Sigmoid colon (tissue), 7 donors: Measurements from ENCODE around the gene ACAA2. TPM values are rescaled to one million over a fixed set of nuclear protein-coding genes. Genes with fewer than 3 reads are reported as not detected.

Experiments used
- DNase-seq: peaks from one replicate; pipeline ENCODE4 v3.0.0-alpha.2; 2019
- H3K27ac ChIP-seq, 4 donors: fragments of 200-600 bp; sonication (generic); one replicate each; pipeline ENCODE4 v1.5.1; 2016 to 2019; ENCODE audit warnings: mild to moderate bottlenecking in 1 of 4
- H3K27me3 ChIP-seq, 3 donors: fragments of 200-600 bp; sonication (generic); one replicate each; pipeline ENCODE4 v1.5.1; 2019; ENCODE audit warnings: mild to moderate bottlenecking in 1 of 3
- H3K36me3 ChIP-seq, 4 donors: fragments of 200-600 bp; sonication (generic); one replicate each; pipeline ENCODE4 v1.5.1; 2016 to 2019
- H3K4me1 ChIP-seq, 4 donors: fragments of 200-600 bp; sonication (generic); one replicate each; pipeline ENCODE4 v1.5.1; 2017 to 2019
- H3K4me3 ChIP-seq, 4 donors: fragments of 200-600 bp; sonication (generic); one replicate each; pipeline ENCODE4 v1.5.1; 2017 to 2019; ENCODE audit warnings: mild to moderate bottlenecking in 2 of 4, moderate library complexity in 1 of 4
- H3K9me3 ChIP-seq, 4 donors: fragments of 200-600 bp in 3 of 4; sonication (generic) in 3 of 4; one replicate each; pipeline versions ENCODE4 v1.5.1 to v1.6.1; 2013 to 2019
- EP300 ChIP-seq, 4 donors: sonication (generic); formaldehyde crosslinking; IDR thresholded peaks; one replicate each; pipeline ENCODE4 v1.6.1; 2017; ENCODE audit warnings: antibody characterized with exemption in 4 of 4
- POLR2A ChIP-seq, 2 donors: fragments of 450-650 bp; IDR thresholded peaks; one replicate each; pipeline ENCODE4 v1.6.1; 2016; ENCODE audit warnings: antibody characterized with exemption in 2 of 2, mild to moderate bottlenecking in 2 of 2, moderate library complexity in 2 of 2
- POLR2AphosphoS5 ChIP-seq, 4 donors: sonication (generic); formaldehyde crosslinking; IDR thresholded peaks; one replicate each; pipeline ENCODE4 v1.6.1; 2017; ENCODE audit warnings: antibody characterized with exemption in 4 of 4
- WGBS, 2 donors: extraction: QIAGEN DNeasy Blood & Tissue Kit; methylation state at CpG; one replicate each; pipeline ENCODE4 v1.1.7; 2013; 5-methylcytosine and 5-hydroxymethylcytosine counted together
- intact Hi-C: fragments of 100-400 bp; cut with DNase I; formaldehyde crosslinking; loops from one replicate; pipeline ENCODE4 v1.15.1; 2023
- polyA plus RNA-seq, 3 donors: library from polyadenylated mRNA; stranded (reverse); fragments of 200-250 nt; gene quantifications; one replicate each; pipeline ENCODE4 v1.2.3, GENCODE V29; 2013
- total RNA-seq, 4 donors: library from RNA; depleted of rRNA; stranded (reverse); fragments of >200 nt; gene quantifications; one replicate each; pipeline ENCODE4 v1.1.0, GENCODE V29; 2016
- TF ChIP-seq, protein P1 (sequence below), 4 experiments: fragments of 450-650 bp in 3 of 4; fragments of 200-600 bp in 1 of 4; IDR thresholded peaks; one replicate each; pipeline ENCODE4 v1.5.1; 2016 to 2019; ENCODE audit warnings: antibody characterized with exemption in 4 of 4, mild to moderate bottlenecking in 3 of 4, moderate library complexity in 2 of 4
- donor health status: healthy with polysubstance abuse.
- donor health status: Bipolar disorder and iron deficiency.
- donor health status: healthy.

ACAA2 gene
- total and polyA plus RNA-seq, 7 donors = 61.8 to 478 (median 87.7) TPM

DNA sequence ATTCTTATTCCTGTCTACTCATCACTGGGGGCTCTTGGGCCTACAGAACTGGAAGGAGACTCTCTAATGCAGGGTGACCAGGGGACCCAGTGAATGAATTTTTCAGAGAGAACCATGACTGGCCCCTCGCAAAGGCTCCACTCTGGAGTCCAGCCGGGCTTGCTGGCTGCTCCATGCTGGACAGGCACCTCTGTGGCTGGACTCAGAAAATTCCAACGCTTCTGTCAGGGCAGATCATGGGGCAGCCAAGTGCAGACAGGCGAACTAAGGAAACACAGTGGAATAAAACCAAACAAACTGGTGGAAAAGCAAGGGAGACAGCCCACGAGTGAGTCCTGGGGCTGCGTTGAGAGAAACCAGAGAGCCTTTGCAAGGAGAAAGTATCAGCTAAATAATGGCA lies 57.2 kb downstream of the ACAA2 start:
- H3K36me3 ChIP-seq = no peaks in the 10 kb centered on the region
- no peak overlapping the region for H3K4me3 ChIP-seq
- intact Hi-C loops = no loop called here
- H3K9me3 ChIP-seq = no peaks in the 10 kb centered on the region
- WGBS, 2 donors = 80 to 86% methylated on average over 6 of the region's 6 CpGs
- TF ChIP-seq, protein P1, sequence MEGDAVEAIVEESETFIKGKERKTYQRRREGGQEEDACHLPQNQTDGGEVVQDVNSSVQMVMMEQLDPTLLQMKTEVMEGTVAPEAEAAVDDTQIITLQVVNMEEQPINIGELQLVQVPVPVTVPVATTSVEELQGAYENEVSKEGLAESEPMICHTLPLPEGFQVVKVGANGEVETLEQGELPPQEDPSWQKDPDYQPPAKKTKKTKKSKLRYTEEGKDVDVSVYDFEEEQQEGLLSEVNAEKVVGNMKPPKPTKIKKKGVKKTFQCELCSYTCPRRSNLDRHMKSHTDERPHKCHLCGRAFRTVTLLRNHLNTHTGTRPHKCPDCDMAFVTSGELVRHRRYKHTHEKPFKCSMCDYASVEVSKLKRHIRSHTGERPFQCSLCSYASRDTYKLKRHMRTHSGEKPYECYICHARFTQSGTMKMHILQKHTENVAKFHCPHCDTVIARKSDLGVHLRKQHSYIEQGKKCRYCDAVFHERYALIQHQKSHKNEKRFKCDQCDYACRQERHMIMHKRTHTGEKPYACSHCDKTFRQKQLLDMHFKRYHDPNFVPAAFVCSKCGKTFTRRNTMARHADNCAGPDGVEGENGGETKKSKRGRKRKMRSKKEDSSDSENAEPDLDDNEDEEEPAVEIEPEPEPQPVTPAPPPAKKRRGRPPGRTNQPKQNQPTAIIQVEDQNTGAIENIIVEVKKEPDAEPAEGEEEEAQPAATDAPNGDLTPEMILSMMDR (IDR thresholded peaks at IDR 0.05) = no peak
- TF ChIP-seq POLR2A (IDR thresholded peaks at IDR 0.05) (no peak), POLR2AphosphoS5 (IDR thresholded peaks at IDR 0.05) (no peak), EP300 (IDR thresholded peaks at IDR 0.05) (no peak)
- no peak for DNase-seq
- H3K27me3 ChIP-seq = no peaks in the 10 kb centered on the region
- H3K27ac ChIP-seq = no peak overlapping the region
- no peaks in the 10 kb centered on the region for H3K4me1 ChIP-seq

DNA sequence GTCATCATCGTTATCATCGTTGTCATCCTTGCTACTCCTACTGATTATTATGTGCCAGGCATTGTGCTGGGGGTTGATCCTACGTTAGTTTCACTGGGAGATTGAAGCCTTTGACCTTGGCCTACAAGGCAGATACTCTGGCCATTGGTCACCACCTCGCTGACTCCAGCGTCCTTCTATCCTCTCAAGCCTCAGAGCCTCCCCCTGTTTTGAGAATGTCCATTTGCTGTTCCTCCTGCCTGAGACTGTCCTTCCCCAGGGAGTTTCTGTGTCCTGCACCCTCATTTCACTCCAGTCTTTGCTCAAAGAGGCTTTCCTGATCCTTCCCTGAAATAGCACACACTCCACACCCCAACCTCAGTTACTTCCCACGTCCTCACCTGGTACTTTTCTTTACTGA lies 57.8 kb downstream of the ACAA2 start:
- H3K27me3 ChIP-seq = no peaks in the 10 kb centered on the region
- intact Hi-C loops = no loop called here
- no peaks in the 10 kb centered on the region for H3K4me1 ChIP-seq
- WGBS, 2 donors = 90% methylated on average over 6 of the region's 6 CpGs
- TF ChIP-seq POLR2AphosphoS5 (IDR thresholded peaks at IDR 0.05) (no peak), EP300 (IDR thresholded peaks at IDR 0.05) (no peak), POLR2A (IDR thresholded peaks at IDR 0.05) (no peak)
- TF ChIP-seq, protein P1 (IDR thresholded peaks at IDR 0.05) = no peak
- no peak overlapping the region for H3K4me3 ChIP-seq
- no peaks in the 10 kb centered on the region for H3K36me3 ChIP-seq
- no peak overlapping the region for H3K27ac ChIP-seq
- H3K9me3 ChIP-seq = no peaks in the 10 kb centered on the region
- no peak for DNase-seq

DNA sequence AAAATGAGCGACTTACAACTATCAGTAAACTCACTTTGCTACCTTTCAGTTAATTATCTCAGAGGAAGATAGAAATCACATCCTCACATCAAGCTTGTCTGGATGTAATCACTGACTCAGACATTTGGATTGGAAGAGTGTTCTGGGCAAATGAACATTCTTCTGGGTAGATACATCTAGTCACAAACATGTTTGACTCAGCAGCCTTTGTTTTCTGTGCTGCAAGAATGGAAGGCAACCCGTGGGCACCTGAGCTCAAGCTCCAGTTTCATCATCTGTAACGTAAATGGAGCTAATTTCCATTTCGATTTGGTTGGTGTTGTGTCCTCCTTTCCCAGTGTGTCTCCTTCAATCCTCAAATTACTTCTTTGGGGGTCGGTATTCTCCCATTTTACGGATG lies 58.5 kb downstream of the ACAA2 start:
- Histone ChIP-seq H3K36me3 (no peaks in the 10 kb centered on the region), H3K4me1 (no peaks in the 10 kb centered on the region), H3K27me3 (no peaks in the 10 kb centered on the region), H3K4me3 (no peak overlapping the region), H3K9me3 (no peaks in the 10 kb centered on the region), H3K27ac (no peak overlapping the region)
- 93 to 95% methylated on average over 6 of the region's 6 CpGs for WGBS, 2 donors
- TF ChIP-seq POLR2A (IDR thresholded peaks at IDR 0.05) (no peak), POLR2AphosphoS5 (IDR thresholded peaks at IDR 0.05) (no peak), EP300 (IDR thresholded peaks at IDR 0.05) (no peak)
- TF ChIP-seq, protein P1 (IDR thresholded peaks at IDR 0.05) = no peak
- intact Hi-C loops = no loop called here
- DNase-seq = no peak

DNA sequence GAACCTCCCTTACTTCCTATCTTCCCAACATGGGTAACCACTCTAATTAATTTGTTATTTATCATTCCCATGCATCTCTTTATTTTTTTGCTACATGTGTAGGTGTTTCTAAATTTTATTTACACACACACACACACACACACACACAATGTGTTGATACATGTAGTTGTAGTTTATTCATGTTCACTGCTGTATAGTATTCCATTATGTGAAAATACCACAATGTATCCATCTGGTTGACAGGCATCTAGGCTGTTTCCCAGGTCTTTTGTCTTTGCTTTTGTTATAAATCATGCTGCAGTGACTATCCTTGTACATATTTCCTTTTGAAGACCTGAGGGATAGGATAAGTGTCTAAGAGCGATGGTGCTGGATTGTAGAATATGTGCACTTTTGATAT lies 59.7 kb downstream of the ACAA2 start:
- H3K36me3 ChIP-seq = no peaks in the 10 kb centered on the region
- no peaks in the 10 kb centered on the region for H3K27me3 ChIP-seq
- H3K9me3 ChIP-seq = no peaks in the 10 kb centered on the region
- TF ChIP-seq POLR2A (IDR thresholded peaks at IDR 0.05) (no peak), EP300 (IDR thresholded peaks at IDR 0.05) (no peak), POLR2AphosphoS5 (IDR thresholded peaks at IDR 0.05) (no peak)
- TF ChIP-seq, protein P1 (IDR thresholded peaks at IDR 0.05) = no peak
- H3K27ac ChIP-seq = no peak overlapping the region
- 98 to 100% methylated on average over 1 of the region's 1 CpG for WGBS, 2 donors
- intact Hi-C loops = no loop called here
- no peaks in the 10 kb centered on the region for H3K4me1 ChIP-seq
- no peak for DNase-seq
- no peak overlapping the region for H3K4me3 ChIP-seq

DNA sequence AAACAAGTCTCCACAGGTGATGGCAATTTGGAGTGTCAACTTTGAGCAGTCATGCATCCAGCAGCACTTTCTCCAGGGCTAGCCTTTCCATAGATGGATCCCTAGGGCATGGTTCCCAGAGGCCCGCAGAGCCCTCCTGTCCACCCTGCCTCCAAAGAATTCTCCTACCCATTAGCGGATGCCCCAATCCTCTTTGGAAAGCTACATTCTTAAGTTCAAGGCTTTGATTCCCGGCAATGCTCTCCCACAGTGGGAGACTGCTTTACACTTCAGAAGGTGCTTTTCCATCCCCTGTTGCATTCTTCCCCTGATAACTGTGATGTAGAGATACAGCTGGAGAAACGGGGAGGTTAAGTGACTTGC lies 61.3 kb downstream of the ACAA2 start:
- H3K4me1 ChIP-seq = no peaks in the 10 kb centered on the region
- no peaks in the 10 kb centered on the region for H3K27me3 ChIP-seq
- no peaks in the 10 kb centered on the region for H3K9me3 ChIP-seq
- H3K27ac ChIP-seq = no peak overlapping the region
- intact Hi-C loops = no loop called here
- WGBS, 2 donors = 73 to 76% methylated on average over 4 of the region's 4 CpGs
- DNase-seq = no peak
- H3K4me3 ChIP-seq = no peak overlapping the region
- no peaks in the 10 kb centered on the region for H3K36me3 ChIP-seq
- TF ChIP-seq, protein P1 (IDR thresholded peaks at IDR 0.05) = no peak
- TF ChIP-seq EP300 (IDR thresholded peaks at IDR 0.05) = no peak
- TF ChIP-seq POLR2A (IDR thresholded peaks at IDR 0.05) = no peak
- TF ChIP-seq POLR2AphosphoS5 (IDR thresholded peaks at IDR 0.05) = no peak
